ENCODE measurements around the gene PCBP4. TPM values are rescaled to one million over a fixed set of nuclear protein-coding genes. Genes with fewer than 3 reads are reported as not detected.
A peak's percentile ranks its signal among the peaks of the same experiment; 100 is the strongest.

Gene PCBP4
- total and polyA plus RNA-seq, 7 donors = 15.6 to 292 (median 256) TPM

DNA sequence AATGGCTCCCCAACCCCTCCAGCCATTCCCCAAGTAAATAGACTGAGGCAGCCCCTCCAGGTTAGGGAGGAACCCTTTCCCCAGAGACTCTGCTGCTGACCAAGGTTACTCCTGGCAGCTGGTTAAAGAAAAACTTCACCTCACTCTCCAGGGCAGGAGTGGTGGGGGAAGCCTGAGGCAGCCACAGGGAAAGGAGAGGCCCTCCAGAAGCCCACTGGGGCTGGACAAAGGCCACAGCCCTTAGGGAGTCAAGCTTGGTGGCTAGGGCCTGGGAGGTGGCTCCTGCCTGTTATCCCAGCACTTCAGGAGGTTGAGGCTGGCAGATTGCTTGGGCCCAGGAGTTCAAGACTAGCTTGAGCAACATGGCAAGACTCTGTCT is 17.0 kb upstream of the PCBP4 start:
- intact Hi-C loops (cut with DNase I) = no loop called here
- no peak overlapping the region for H3K4me3 ChIP-seq
- no peak for TF ChIP-seq POLR2A (IDR thresholded peaks at IDR 0.05)
- TF ChIP-seq, protein P1, sequence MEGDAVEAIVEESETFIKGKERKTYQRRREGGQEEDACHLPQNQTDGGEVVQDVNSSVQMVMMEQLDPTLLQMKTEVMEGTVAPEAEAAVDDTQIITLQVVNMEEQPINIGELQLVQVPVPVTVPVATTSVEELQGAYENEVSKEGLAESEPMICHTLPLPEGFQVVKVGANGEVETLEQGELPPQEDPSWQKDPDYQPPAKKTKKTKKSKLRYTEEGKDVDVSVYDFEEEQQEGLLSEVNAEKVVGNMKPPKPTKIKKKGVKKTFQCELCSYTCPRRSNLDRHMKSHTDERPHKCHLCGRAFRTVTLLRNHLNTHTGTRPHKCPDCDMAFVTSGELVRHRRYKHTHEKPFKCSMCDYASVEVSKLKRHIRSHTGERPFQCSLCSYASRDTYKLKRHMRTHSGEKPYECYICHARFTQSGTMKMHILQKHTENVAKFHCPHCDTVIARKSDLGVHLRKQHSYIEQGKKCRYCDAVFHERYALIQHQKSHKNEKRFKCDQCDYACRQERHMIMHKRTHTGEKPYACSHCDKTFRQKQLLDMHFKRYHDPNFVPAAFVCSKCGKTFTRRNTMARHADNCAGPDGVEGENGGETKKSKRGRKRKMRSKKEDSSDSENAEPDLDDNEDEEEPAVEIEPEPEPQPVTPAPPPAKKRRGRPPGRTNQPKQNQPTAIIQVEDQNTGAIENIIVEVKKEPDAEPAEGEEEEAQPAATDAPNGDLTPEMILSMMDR (IDR thresholded peaks at IDR 0.05) = no peak
- TF ChIP-seq EP300 (IDR thresholded peaks at IDR 0.05) = no peak
- TF ChIP-seq POLR2AphosphoS5 (IDR thresholded peaks at IDR 0.05) = no peak

DNA sequence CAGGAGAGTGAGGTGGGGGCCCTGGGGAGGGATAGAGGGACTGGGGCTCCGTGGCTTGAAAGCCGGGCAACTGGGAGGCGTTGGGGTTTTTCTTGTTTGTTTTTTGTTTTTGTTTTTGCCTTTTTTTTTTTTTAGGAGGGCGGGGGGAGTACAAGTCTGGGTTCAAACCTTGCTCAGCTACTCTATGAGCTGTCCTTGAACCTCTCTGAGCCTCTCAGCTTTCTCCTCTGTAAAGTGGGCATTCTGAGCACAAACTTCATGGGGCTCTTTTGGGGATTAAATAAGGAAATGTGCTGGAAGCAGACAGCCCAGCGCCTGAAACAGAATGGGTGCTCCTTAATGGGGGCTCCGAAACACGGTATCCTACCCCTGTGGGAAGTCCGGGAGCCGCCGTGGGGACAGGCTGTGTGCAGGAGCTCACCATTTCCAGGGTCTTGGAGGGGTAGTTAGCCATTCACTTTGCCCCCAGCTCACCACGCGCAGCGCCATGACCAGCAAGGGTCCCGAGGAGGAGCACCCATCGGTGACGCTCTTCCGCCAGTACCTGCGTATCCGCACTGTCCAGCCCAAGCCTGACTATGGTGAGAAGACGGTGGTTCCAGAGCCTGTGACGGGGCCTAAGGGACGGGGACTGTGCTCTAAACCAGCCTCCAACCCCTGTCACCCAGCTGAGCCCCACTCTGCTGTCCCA is 16.5 kb upstream of the PCBP4 start:
- Histone ChIP-seq H3K27me3 (no peaks in the 10 kb centered on the region), H3K36me3 (peaks cover 0 to 7% (median 0%) of the 10 kb centered on the region in 4 donors), H3K4me1 (peaks cover 0 to 26% (median 21%) of the 10 kb centered on the region in 4 donors), H3K27ac (peak overlapping the region; percentile 93 to 96 (median 94)), H3K4me3 (peak overlapping the region; percentile 46 to 72 (median 59)), H3K9me3 (no peaks in the 10 kb centered on the region)
- 71 to 74% methylated on average over 22 of the region's 22 CpGs for WGBS, 2 donors
- intact Hi-C loops (cut with DNase I) = no loop called here
- no peak for DNase-seq
- TF ChIP-seq POLR2A (IDR thresholded peaks at IDR 0.05) (no peak), EP300 (IDR thresholded peaks at IDR 0.05) (no peak), POLR2AphosphoS5 (IDR thresholded peaks at IDR 0.05) (no peak)
- TF ChIP-seq, protein P1 (IDR thresholded peaks at IDR 0.05) = no peak

More for the DNA sequence above, 17.0 kb upstream of the PCBP4 start:
- Histone ChIP-seq H3K36me3 (peaks cover 0 to 7% (median 0%) of the 10 kb centered on the region in 4 donors), H3K27me3 (no peaks in the 10 kb centered on the region), H3K9me3 (no peaks in the 10 kb centered on the region), H3K4me1 (peaks cover 0 to 26% (median 21%) of the 10 kb centered on the region in 4 donors), H3K27ac (peak overlapping the region; percentile 93 to 96 (median 94))
- DNase-seq = no peak

DNA sequence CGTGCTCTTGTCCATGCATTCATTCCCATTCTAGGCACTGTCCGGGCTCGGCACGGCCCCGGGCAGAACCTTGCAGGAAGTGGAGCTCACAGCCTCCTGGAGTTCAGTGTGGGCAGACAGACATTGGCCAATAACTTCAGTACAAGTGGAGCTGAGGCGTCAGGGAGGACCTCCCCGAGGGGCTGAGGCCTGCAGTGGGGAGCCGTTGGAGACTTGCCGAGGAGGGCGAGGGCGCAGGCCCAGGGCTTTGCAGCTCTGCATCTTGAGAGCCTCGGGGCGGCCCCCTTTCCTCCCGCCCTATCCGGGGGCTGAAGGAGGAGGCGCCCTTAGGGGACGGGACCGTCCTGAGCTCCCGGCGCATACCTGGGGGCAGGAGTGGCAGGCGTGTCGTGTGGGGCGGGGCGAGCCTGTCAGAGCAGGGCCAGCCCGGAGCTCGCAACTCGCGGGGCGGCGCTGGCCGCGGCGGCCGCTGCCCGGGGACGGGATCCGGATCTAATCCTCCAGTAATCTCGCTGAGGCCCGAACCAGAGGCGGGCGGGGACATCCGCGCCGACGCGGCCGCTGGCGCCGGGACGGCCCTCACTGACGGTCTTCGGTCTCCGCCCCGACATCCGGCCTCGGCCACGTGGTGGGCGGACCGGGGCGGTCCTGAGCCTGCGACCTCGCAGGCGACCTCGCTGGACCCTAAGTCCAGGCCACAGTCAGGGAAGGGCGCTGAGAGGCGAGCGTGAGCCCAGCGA is 15.8 kb upstream of the PCBP4 start, which contains the start of gene ACY1:
TSS of gene ACY1 (plus strand) at position 698 of the 740 bp plus-strand sequence. CDS start 530 bp downstream, outside the sequence.
- peaks cover 0 to 26% (median 21%) of the 10 kb centered on the region in 4 donors for H3K4me1 ChIP-seq
- peaks cover 0 to 7% (median 0%) of the 10 kb centered on the region in 4 donors for H3K36me3 ChIP-seq
- peak within 1 kb of the TSS; percentile 46 to 72 (median 59) for H3K4me3 ChIP-seq
- WGBS, 2 donors = 0 to 1% methylated on average over 68 of the region's 68 CpGs
- H3K27me3 ChIP-seq = no peaks in the 10 kb centered on the region
- intact Hi-C loops (cut with DNase I) = no loop called here
- H3K27ac ChIP-seq = peak within 1 kb of the TSS; percentile 93 to 96 (median 94)
- peak; percentile 39 to 46 for TF ChIP-seq POLR2A (IDR thresholded peaks at IDR 0.05)
- TF ChIP-seq, protein P1 (IDR thresholded peaks at IDR 0.05) = no peak
- TF ChIP-seq POLR2AphosphoS5 (IDR thresholded peaks at IDR 0.05) = peak in 2 of 4 donors; percentile 76 to 77
- TF ChIP-seq EP300 (IDR thresholded peaks at IDR 0.05) = no peak
- peak; percentile 93 for DNase-seq
- H3K9me3 ChIP-seq = no peaks in the 10 kb centered on the region

DNA sequence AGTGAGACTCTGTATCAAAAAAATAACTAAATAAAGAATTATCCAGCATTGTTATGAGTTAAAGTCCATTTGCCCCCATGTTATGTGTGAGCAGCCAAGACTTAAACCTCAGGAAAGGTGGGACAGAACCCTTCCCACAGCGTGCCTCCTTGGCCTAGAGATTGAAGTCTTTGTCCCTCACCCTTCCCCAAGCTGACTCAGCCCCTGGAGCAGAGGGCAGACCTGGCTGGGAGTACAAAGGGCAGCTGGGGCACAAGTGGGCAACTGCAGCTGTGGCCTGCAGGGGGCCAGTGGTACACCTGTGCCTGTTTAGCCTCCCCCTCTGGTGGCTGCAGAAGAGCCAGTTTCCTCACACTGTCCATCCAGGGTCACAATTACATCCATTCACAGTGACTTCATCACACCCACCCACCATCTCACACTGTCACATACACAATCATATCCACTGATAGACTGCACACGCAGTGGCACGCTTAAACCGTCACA is 15.1 kb upstream of the PCBP4 start:
- H3K27ac ChIP-seq = peak overlapping the region; percentile 93 to 96 (median 94)
- H3K27me3 ChIP-seq = no peaks in the 10 kb centered on the region
- H3K9me3 ChIP-seq = no peaks in the 10 kb centered on the region
- TF ChIP-seq POLR2AphosphoS5 (IDR thresholded peaks at IDR 0.05) = no peak
- TF ChIP-seq, protein P1 (IDR thresholded peaks at IDR 0.05) = peak in 3 of 4 experiments; percentile 36 to 62 (median 42)
- intact Hi-C loops (cut with DNase I) = no loop called here
- H3K36me3 ChIP-seq = peaks cover 0 to 7% (median 0%) of the 10 kb centered on the region in 4 donors
- WGBS, 2 donors = 3 to 9% methylated on average over 4 of the region's 4 CpGs
- no peak for DNase-seq
- peaks cover 0 to 26% (median 21%) of the 10 kb centered on the region in 4 donors for H3K4me1 ChIP-seq
- H3K4me3 ChIP-seq = peak overlapping the region; percentile 46 to 72 (median 59)
